Endothelial cell of umbilical vein (primary cell): ENCODE results near the gene SIAH2.

Experiments used
- EZH2 ChIP-seq: IDR thresholded peaks from 2 replicates; pipeline ENCODE4 v1.6.1; 2012; ENCODE audit warnings: borderline replicate concordance, low read depth, mild to moderate bottlenecking, moderate library complexity, low read length, inconsistent platforms; ENCODE audit not compliant: severe bottlenecking
- FOS ChIP-seq: IDR thresholded peaks from 2 replicates; pipeline ENCODE4 v1.6.1; 2011; ENCODE audit warnings: mild to moderate bottlenecking, low read length, moderate library complexity, borderline replicate concordance; ENCODE audit not compliant: insufficient read depth
- GATA2 ChIP-seq: IDR thresholded peaks from 2 replicates; pipeline ENCODE4 v1.7.0; 2011; ENCODE audit warnings: low read depth, mild to moderate bottlenecking, moderate library complexity, mixed read lengths, low read length; ENCODE audit not compliant: insufficient read length, insufficient read depth
- MAX ChIP-seq: IDR thresholded peaks from 2 replicates; pipeline ENCODE4 v1.6.1; 2011; ENCODE audit not compliant: insufficient read depth, insufficient read length
- MYC ChIP-seq: IDR thresholded peaks from one replicate; pipeline ENCODE4 v1.6.1; 2011; ENCODE audit warnings: mild to moderate bottlenecking, low read depth, low read length
- POLR2A ChIP-seq: IDR thresholded peaks from 2 replicates; pipeline ENCODE4 v1.6.1; 2012; ENCODE audit warnings: low read depth, mild to moderate bottlenecking, control low read depth, low read length
- POLR2AphosphoS5 ChIP-seq: IDR thresholded peaks from 2 replicates; pipeline ENCODE4 v1.6.1; 2012; ENCODE audit warnings: low read depth, mild to moderate bottlenecking, control low read depth, low read length, moderate library complexity; ENCODE audit not compliant: insufficient read depth
- TF ChIP-seq, protein P1 (sequence below), 2 donors: IDR thresholded peaks; 1 replicate in 1 of 2; 2 replicates in 1 of 2; pipeline ENCODE4 v1.5.1; 2011; ENCODE audit warnings: low read length in 2 of 2, mild to moderate bottlenecking in 2 of 2, moderate library complexity in 2 of 2, control low read depth in 1 of 2, inconsistent platforms in 1 of 2, low read depth in 1 of 2; ENCODE audit not compliant: insufficient read depth in 1 of 2; ENCODE audit errors: extremely low read depth in 1 of 2

DNA sequence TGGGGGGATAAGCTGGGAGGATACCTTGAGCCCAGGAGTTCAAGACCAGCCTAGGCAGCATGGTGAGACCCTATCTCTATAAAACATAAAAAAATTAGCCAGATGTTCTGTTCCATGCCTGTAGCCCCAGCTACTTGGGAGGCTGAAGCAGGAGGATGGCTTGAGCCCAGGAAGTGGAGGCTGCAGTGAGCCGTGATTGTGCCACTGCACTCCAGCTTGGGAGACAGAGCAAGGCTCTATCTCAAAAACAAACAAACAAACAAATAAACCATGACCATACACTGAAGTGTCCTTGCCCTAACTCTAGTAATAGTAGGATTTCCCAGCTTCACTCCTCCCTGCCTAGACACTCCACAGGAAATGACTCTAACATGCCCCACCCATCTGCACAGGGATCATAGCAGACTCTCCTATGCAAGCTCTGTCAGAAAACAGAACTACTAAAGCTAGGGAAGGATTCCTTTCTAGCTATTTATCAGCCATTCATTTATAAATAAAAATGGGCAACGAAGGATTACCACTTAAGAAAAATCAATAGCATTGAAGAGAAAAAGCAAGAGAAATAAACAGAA is 63.8 kb downstream of the SIAH2 start:
- TF ChIP-seq, protein P1, sequence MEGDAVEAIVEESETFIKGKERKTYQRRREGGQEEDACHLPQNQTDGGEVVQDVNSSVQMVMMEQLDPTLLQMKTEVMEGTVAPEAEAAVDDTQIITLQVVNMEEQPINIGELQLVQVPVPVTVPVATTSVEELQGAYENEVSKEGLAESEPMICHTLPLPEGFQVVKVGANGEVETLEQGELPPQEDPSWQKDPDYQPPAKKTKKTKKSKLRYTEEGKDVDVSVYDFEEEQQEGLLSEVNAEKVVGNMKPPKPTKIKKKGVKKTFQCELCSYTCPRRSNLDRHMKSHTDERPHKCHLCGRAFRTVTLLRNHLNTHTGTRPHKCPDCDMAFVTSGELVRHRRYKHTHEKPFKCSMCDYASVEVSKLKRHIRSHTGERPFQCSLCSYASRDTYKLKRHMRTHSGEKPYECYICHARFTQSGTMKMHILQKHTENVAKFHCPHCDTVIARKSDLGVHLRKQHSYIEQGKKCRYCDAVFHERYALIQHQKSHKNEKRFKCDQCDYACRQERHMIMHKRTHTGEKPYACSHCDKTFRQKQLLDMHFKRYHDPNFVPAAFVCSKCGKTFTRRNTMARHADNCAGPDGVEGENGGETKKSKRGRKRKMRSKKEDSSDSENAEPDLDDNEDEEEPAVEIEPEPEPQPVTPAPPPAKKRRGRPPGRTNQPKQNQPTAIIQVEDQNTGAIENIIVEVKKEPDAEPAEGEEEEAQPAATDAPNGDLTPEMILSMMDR (IDR thresholded peaks at IDR 0.05; ENCODE audit: extremely low read depth in 1 of 2, insufficient read depth in 1 of 2, low read depth in 1 of 2, low read length in 2 of 2) = no peak
- TF ChIP-seq POLR2AphosphoS5 = peak; percentile 28
- TF ChIP-seq MAX = no peak
- no peak for TF ChIP-seq POLR2A
- TF ChIP-seq EZH2 = no peak
- peak; percentile 49 for TF ChIP-seq FOS
- TF ChIP-seq GATA2 = no peak
- no peak for TF ChIP-seq MYC
